Neuronal stem cell (in vitro differentiated cells): Measurements from ENCODE around the gene ANXA6.

Experiments used
- DNase-seq: peaks from one replicate; pipeline ENCODE4 v3.0.0-alpha.2; 2013; ENCODE audit warnings: low spot score
- H2AFZ ChIP-seq: one replicate; pipeline ENCODE4 v1.6.1; 2013; ENCODE audit warnings: mild to moderate bottlenecking, low read length, inconsistent platforms
- H2AK5ac ChIP-seq: 2 replicates; pipeline ENCODE4 v1.6.1; 2013; ENCODE audit warnings: low read depth, mild to moderate bottlenecking, inconsistent platforms, low read length, moderate library complexity, mixed read lengths
- H2BK120ac ChIP-seq: 2 replicates; pipeline ENCODE4 v1.6.1; 2013; ENCODE audit warnings: low read depth, mild to moderate bottlenecking, inconsistent platforms, low read length, moderate library complexity, mixed read lengths
- H2BK12ac ChIP-seq: one replicate; pipeline ENCODE4 v1.6.1; 2013; ENCODE audit warnings: low read length, inconsistent platforms
- H2BK15ac ChIP-seq: 2 replicates; pipeline ENCODE4 v1.6.1; 2013; ENCODE audit warnings: mild to moderate bottlenecking, low read length, inconsistent platforms, mixed read lengths
- H2BK5ac ChIP-seq: one replicate; pipeline ENCODE4 v1.6.1; 2013; ENCODE audit warnings: inconsistent platforms, mild to moderate bottlenecking, low read length, moderate library complexity
- H3K14ac ChIP-seq: one replicate; pipeline ENCODE4 v1.6.1; 2013; ENCODE audit warnings: low read length, inconsistent platforms
- H3K18ac ChIP-seq: 2 replicates; pipeline ENCODE4 v1.6.1; 2013; ENCODE audit warnings: low read length, inconsistent platforms
- H3K23ac ChIP-seq: 2 replicates; pipeline ENCODE4 v1.6.1; 2013; ENCODE audit warnings: low read depth, mild to moderate bottlenecking, mixed read lengths, low read length, inconsistent platforms; ENCODE audit not compliant: poor library complexity
- H3K27ac ChIP-seq: replicated peaks from 3 replicates; pipeline ENCODE4 v1.5.1; 2013; ENCODE audit warnings: low read length, inconsistent platforms
- H3K27me3 ChIP-seq, 3 experiments: 2 replicates each; pipeline ENCODE4 v1.6.1; 2013; ENCODE audit warnings: low read length in 3 of 3, mild to moderate bottlenecking in 2 of 3, inconsistent platforms in 1 of 3, low read depth in 1 of 3, mixed read lengths in 1 of 3, moderate library complexity in 1 of 3; ENCODE audit not compliant: control insufficient read depth in 3 of 3, insufficient read depth in 3 of 3
- H3K36me3 ChIP-seq, 2 donors: replicated peaks in 1 of 2; 2 replicates each; pipeline ENCODE4 v1.6.1; 2013; ENCODE audit warnings: low read length in 2 of 2; ENCODE audit not compliant: control insufficient read depth in 2 of 2, insufficient read depth in 2 of 2
- H3K4ac ChIP-seq: 2 replicates; pipeline ENCODE4 v1.6.1; 2013; ENCODE audit warnings: inconsistent platforms, mild to moderate bottlenecking, low read length, moderate library complexity
- H3K4me1 ChIP-seq, 2 donors: 1 replicate in 1 of 2; 2 replicates in 1 of 2; pipeline ENCODE4 v1.6.1; 2013; ENCODE audit warnings: low read length in 2 of 2, low read depth in 1 of 2; ENCODE audit not compliant: control insufficient read depth in 2 of 2, insufficient read depth in 1 of 2
- H3K4me2 ChIP-seq: one replicate; pipeline ENCODE4 v1.6.1; 2013; ENCODE audit warnings: mild to moderate bottlenecking, low read length, inconsistent platforms; ENCODE audit not compliant: insufficient read depth, poor library complexity, severe bottlenecking
- H3K4me3 ChIP-seq, 2 donors: 2 replicates each; pipeline ENCODE4 v1.5.1; 2013; ENCODE audit warnings: low read length in 2 of 2, mild to moderate bottlenecking in 2 of 2, inconsistent platforms in 1 of 2, moderate library complexity in 1 of 2
- H3K79me1 ChIP-seq: one replicate; pipeline ENCODE4 v1.6.1; 2013; ENCODE audit warnings: low read depth, mild to moderate bottlenecking, inconsistent platforms, low read length, moderate library complexity
- H3K9ac ChIP-seq: one replicate; pipeline ENCODE4 v1.6.1; 2013; ENCODE audit warnings: mild to moderate bottlenecking, low read depth, low read length, inconsistent platforms; ENCODE audit not compliant: poor library complexity
- H3K9me3 ChIP-seq, 2 donors: replicated peaks in 1 of 2; 2 replicates each; pipeline versions ENCODE3 to v1.6.1; 2013; ENCODE audit warnings: low read length in 2 of 2, mild to moderate bottlenecking in 2 of 2, inconsistent platforms in 1 of 2, low read depth in 1 of 2, mixed read lengths in 1 of 2, moderate library complexity in 1 of 2; ENCODE audit not compliant: control insufficient read depth in 2 of 2, insufficient read depth in 1 of 2
- H4K8ac ChIP-seq: one replicate; pipeline ENCODE4 v1.6.1; 2013; ENCODE audit warnings: low read depth, mild to moderate bottlenecking, inconsistent platforms, low read length, moderate library complexity
- H4K91ac ChIP-seq: one replicate; pipeline ENCODE4 v1.6.1; 2013; ENCODE audit warnings: low read length, low read depth, mild to moderate bottlenecking, inconsistent platforms; ENCODE audit not compliant: poor library complexity
- WGBS, 2 donors: extraction: QIAGEN DNeasy Blood & Tissue Kit; methylation state at CpG; one replicate each; pipeline ENCODE4 v1.1.7; 2013; ENCODE audit warnings: missing lambda C conversion rate in 2 of 2, mixed read lengths in 1 of 2; ENCODE audit not compliant: insufficient read length in 2 of 2, insufficient replicate concordance in 1 of 2; ENCODE audit errors: extremely low coverage in 2 of 2; 5-methylcytosine and 5-hydroxymethylcytosine counted together

ANXA6 gene

DNA sequence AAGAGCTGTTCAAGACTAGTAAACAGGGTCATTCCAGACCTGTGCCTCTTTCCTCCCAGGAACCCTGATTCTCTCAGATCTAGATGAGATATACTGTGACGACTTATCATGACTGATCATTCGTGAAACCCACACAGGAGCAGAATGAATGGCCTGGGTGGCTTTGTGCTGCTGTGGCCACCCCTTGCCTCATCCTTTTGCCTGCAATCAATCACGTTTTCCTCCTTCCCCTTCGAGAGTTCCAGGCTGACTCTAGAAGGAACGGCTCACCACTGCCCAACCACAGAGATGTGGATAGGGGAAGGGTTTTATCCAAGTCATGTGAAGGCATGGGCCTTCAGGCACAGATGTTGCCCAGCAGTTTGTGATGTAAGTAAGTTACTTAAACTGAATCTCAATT, 5.8 kb downstream of the ANXA6 start:
- H2BK15ac ChIP-seq: no peak overlapping the region
- H2BK5ac ChIP-seq: no peak overlapping the region
- no peak for DNase-seq
- no peak overlapping the region for H2AFZ ChIP-seq
- H2AK5ac ChIP-seq: no peak overlapping the region
- H3K36me3 ChIP-seq: peaks cover 0 to 12% of the 10 kb centered on the region in 2 donors
- H4K8ac ChIP-seq: no peak overlapping the region
- no peak overlapping the region for H3K18ac ChIP-seq
- no peak overlapping the region for H2BK12ac ChIP-seq
- H3K4me2 ChIP-seq: no peak overlapping the region
- peaks cover 2% of the 10 kb centered on the region for H3K79me1 ChIP-seq
- peaks cover 23 to 39% of the 10 kb centered on the region in 2 donors for H3K4me1 ChIP-seq
- no peak overlapping the region for H3K14ac ChIP-seq
- no peak overlapping the region for H3K27ac ChIP-seq
- no peak overlapping the region for H3K4ac ChIP-seq
- WGBS, 2 donors: no CpG with 5 or more reads among the region's 5 CpGs
- no peaks in the 10 kb centered on the region for H3K9me3 ChIP-seq
- no peak overlapping the region for H2BK120ac ChIP-seq
- H4K91ac ChIP-seq: no peak overlapping the region
- no peak overlapping the region for H3K4me3 ChIP-seq
- no peak overlapping the region for H3K23ac ChIP-seq
- H3K9ac ChIP-seq: no peak overlapping the region
- H3K27me3 ChIP-seq: no peaks in the 10 kb centered on the region

DNA sequence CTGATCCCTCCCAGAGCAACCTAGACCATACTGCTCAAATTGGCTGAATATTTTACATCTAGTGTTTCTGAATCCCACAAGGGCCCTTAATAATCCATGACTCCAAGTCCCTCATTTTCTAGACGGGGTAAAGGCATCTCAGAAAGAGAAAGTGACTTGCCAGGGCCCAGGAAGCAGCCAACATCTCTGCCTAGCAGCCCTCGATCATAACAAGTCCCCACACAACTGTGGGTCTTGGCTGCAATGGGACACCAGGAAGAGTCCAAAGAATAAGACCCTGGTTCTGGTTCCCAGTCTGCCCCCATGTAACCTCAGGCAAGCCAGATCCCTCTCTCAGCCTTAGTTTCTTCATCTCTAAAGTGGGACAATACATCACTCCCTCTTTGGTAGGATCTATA, 6.3 kb downstream of the ANXA6 start:
- H3K27me3 ChIP-seq: no peaks in the 10 kb centered on the region
- no peak overlapping the region for H3K4me2 ChIP-seq
- no peak overlapping the region for H2AK5ac ChIP-seq
- H3K18ac ChIP-seq: no peak overlapping the region
- DNase-seq: no peak
- no peak overlapping the region for H3K23ac ChIP-seq
- H2BK15ac ChIP-seq: no peak overlapping the region
- H3K79me1 ChIP-seq: peaks cover 3% of the 10 kb centered on the region
- H2AFZ ChIP-seq: peak overlapping the region; percentile 24
- no peak overlapping the region for H3K14ac ChIP-seq
- no peak overlapping the region for H2BK12ac ChIP-seq
- H3K27ac ChIP-seq: peak overlapping the region; percentile 59
- H3K4ac ChIP-seq: no peak overlapping the region
- no CpG with 5 or more reads among the region's 2 CpGs for WGBS, 2 donors
- no peak overlapping the region for H4K8ac ChIP-seq
- peaks cover 0 to 17% of the 10 kb centered on the region in 2 donors for H3K36me3 ChIP-seq
- H4K91ac ChIP-seq: no peak overlapping the region
- H3K4me1 ChIP-seq: peaks cover 17 to 34% of the 10 kb centered on the region in 2 donors
- no peaks in the 10 kb centered on the region for H3K9me3 ChIP-seq
- H2BK120ac ChIP-seq: no peak overlapping the region
- H3K9ac ChIP-seq: no peak overlapping the region
- H3K4me3 ChIP-seq: no peak overlapping the region
- H2BK5ac ChIP-seq: no peak overlapping the region

DNA sequence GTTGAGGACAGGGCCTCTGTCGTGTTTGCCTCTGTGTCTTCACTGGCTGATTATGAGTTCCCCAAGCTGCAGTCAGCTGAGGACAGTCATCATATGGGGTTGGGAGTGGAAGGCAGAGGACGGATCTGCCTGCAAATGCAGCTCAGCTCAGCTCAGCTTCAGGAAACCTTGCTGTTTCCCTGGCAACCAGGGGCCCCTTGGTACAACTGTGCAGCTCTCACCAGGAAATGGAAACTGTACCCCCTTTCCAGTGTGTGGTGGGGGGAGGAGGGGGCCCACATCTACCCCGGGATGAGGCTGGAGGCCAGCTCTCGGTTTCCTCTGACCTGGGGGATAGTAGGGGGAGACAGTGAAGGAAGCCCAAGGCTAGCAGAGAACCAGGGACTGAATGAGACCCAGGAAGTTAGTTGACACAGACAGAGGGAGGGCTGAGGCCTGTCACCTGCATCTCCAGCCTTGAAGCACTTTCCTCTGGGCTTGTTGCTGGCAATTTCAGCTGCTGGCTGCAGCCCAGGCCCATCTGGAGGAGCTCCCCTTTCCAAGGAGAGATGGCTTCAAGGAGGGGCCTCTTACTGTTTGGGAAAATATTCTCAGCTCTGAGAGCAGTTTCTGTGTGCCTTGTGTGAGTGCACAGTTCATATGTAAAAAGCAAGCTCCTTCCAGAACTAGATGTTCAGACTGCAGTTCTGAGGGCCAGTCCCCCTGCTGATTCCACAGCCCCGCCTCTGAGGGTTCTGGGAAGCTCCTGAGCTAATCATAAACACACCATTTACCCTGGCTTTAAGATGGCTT, 6.9 kb downstream of the ANXA6 start:
- WGBS, 2 donors: no CpG with 5 or more reads among the region's 5 CpGs
- no peak overlapping the region for H3K23ac ChIP-seq
- peak overlapping the region; percentile 49 for H3K14ac ChIP-seq
- peaks cover 5% of the 10 kb centered on the region for H3K79me1 ChIP-seq
- peaks cover 14 to 28% of the 10 kb centered on the region in 2 donors for H3K4me1 ChIP-seq
- H2BK5ac ChIP-seq: no peak overlapping the region
- H2BK15ac ChIP-seq: no peak overlapping the region
- H3K9me3 ChIP-seq: no peaks in the 10 kb centered on the region
- no peak overlapping the region for H2BK120ac ChIP-seq
- DNase-seq: no peak
- H3K9ac ChIP-seq: no peak overlapping the region
- peaks cover 0 to 23% of the 10 kb centered on the region in 2 donors for H3K36me3 ChIP-seq
- H3K27ac ChIP-seq: peak overlapping the region; percentile 59
- no peak overlapping the region for H2AK5ac ChIP-seq
- H3K4me2 ChIP-seq: peak overlapping the region; percentile 30
- peak overlapping the region; percentile 24 for H2AFZ ChIP-seq
- H3K4me3 ChIP-seq: peak overlapping the region in 1 of 2 donors; percentile 3
- no peak overlapping the region for H4K8ac ChIP-seq
- no peak overlapping the region for H3K4ac ChIP-seq
- no peaks in the 10 kb centered on the region for H3K27me3 ChIP-seq
- no peak overlapping the region for H4K91ac ChIP-seq
- no peak overlapping the region for H2BK12ac ChIP-seq
- H3K18ac ChIP-seq: peak overlapping the region; percentile 44

DNA sequence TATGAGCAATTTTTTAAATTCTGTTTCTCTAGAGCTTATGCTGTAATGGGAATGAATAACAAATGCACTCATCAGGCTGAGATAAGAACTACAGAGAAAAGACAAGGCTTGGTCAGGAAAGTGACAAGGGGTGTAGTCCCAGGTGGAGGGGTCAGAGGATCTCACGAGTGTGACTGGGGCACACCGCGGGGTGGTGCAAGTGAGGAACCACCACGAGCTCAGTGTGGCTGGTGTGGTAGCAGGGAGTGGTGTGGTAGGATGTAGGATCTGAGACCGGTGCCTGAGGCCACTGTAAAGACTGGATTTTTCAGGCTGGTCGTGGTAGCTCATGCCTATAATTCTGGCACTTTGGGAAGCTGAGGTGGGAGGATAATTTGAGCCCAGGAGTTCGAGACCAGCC, 9.0 kb downstream of the ANXA6 start:
- H3K27ac ChIP-seq: no peak overlapping the region
- H3K79me1 ChIP-seq: peaks cover 5% of the 10 kb centered on the region
- no peak overlapping the region for H4K91ac ChIP-seq
- H3K18ac ChIP-seq: no peak overlapping the region
- H3K4me1 ChIP-seq: peaks cover 14 to 23% of the 10 kb centered on the region in 2 donors
- H2AFZ ChIP-seq: no peak overlapping the region
- DNase-seq: no peak
- no peak overlapping the region for H4K8ac ChIP-seq
- no peak overlapping the region for H3K4me2 ChIP-seq
- no peak overlapping the region for H2BK5ac ChIP-seq
- H3K4me3 ChIP-seq: no peak overlapping the region
- H3K9ac ChIP-seq: no peak overlapping the region
- no peaks in the 10 kb centered on the region for H3K9me3 ChIP-seq
- H2AK5ac ChIP-seq: no peak overlapping the region
- no CpG with 5 or more reads among the region's 7 CpGs for WGBS, 2 donors
- H2BK12ac ChIP-seq: no peak overlapping the region
- no peak overlapping the region for H3K4ac ChIP-seq
- H2BK15ac ChIP-seq: no peak overlapping the region
- H3K27me3 ChIP-seq: no peaks in the 10 kb centered on the region
- H3K14ac ChIP-seq: no peak overlapping the region
- peaks cover 2 to 41% of the 10 kb centered on the region in 2 donors for H3K36me3 ChIP-seq
- no peak overlapping the region for H3K23ac ChIP-seq
- H2BK120ac ChIP-seq: no peak overlapping the region
